GM18909 (cell line): Measurements from ENCODE around the gene ZBP1.

Source experiments
- ATAC-seq: cut with Tn5 transposase; IDR thresholded peaks from one replicate; pipeline ENCODE4 v1.9.1; 2021; ENCODE audit warnings: mild to moderate bottlenecking; ENCODE audit not compliant: unreplicated experiment, poor library complexity

ZBP1 gene

GRCh38 chr20:57562541-57563465, 57.4 kb downstream of the ZBP1 start:
- no peak for ATAC-seq

GRCh38 chr20:57561356-57562279, 58.6 kb downstream of the ZBP1 start:
- no peak for ATAC-seq

- ATAC-seq, result no peak
These were observed 59.5 kb downstream of the ZBP1 start, which contains the start of gene PCK1 for GRCh38 chr20:57560554-57561355. PCK1 (plus strand) TSS chr20:57561110; CDS start chr20:57561412, 302 bp downstream.

- no peak for ATAC-seq
These were observed 60.3 kb downstream of the ZBP1 start for GRCh38 chr20:57559658-57560553.

GRCh38 chr20:57559289-57559634, 61.0 kb downstream of the ZBP1 start:
- no peak for ATAC-seq

- no peak for ATAC-seq
These were observed 61.5 kb downstream of the ZBP1 start for GRCh38 chr20:57558614-57559288.

GRCh38 chr20:57557926-57558613, 62.2 kb downstream of the ZBP1 start:
- ATAC-seq, result no peak

- ATAC-seq, result no peak
These were observed 63.3 kb downstream of the ZBP1 start for GRCh38 chr20:57556980-57557274.

GRCh38 chr20:57555457-57556184, 64.6 kb downstream of the ZBP1 start:
- no peak for ATAC-seq
